HUES6 (cell line): ENCODE results near the gene RAB6B.

Experiments
- H3K27ac ChIP-seq: 2 replicates; pipeline ENCODE4 v1.7.0; 2013; ENCODE audit warnings: low read depth, mild to moderate bottlenecking, low read length, inconsistent platforms
- H3K27me3 ChIP-seq: 2 replicates; pipeline ENCODE4 v1.6.1; 2013; ENCODE audit warnings: low read length; ENCODE audit not compliant: control insufficient read depth, insufficient read depth
- H3K36me3 ChIP-seq: 2 replicates; pipeline ENCODE4 v1.6.1; 2013; ENCODE audit warnings: low read length; ENCODE audit not compliant: control insufficient read depth, insufficient read depth
- H3K4me1 ChIP-seq: 2 replicates; pipeline ENCODE4 v1.6.1; 2013; ENCODE audit warnings: low read length; ENCODE audit not compliant: control insufficient read depth, insufficient read depth
- H3K4me3 ChIP-seq: 2 replicates; pipeline ENCODE4 v1.5.1; 2013; ENCODE audit warnings: low read depth, low read length
- H3K9ac ChIP-seq: one replicate; pipeline ENCODE4 v1.6.1; 2013; ENCODE audit warnings: mild to moderate bottlenecking, low read length
- H3K9me3 ChIP-seq: 2 replicates; pipeline ENCODE4 v1.6.1; 2013; ENCODE audit warnings: low read depth, low read length; ENCODE audit not compliant: control insufficient read depth, insufficient read depth

RAB6B gene

DNA sequence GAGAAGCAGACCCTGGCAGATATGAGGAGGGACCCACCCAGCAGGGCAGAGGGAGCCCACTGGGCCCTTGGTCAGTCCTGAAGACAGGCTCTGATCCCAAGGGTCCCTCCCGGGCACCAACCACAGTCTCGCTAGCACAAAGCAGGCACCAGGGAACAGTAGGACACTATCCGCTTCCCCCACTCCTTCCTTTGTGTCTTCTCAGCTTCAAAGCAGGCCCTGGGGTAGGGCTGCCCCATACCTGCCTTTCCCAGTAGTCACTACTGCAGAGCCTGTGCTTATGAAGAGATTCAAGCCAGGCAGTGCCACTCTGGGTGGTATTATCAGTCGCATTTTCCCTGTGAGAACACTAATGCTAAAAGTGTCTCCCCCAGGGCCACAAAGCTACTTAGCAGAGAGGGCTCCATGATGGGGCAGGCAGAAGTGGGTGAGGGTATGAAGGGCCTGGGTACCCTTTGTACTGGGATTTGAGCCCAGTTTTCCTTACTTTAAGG lies 57.3 kb downstream of the RAB6B start:
- Histone ChIP-seq H3K9ac (no peak overlapping the region), H3K4me1 (no peaks in the 10 kb centered on the region), H3K27me3 (no peaks in the 10 kb centered on the region), H3K27ac (no peak overlapping the region), H3K4me3 (no peak overlapping the region), H3K9me3 (no peaks in the 10 kb centered on the region), H3K36me3 (peaks cover 6% of the 10 kb centered on the region; the same call in 1 of the 2 replicates)

DNA sequence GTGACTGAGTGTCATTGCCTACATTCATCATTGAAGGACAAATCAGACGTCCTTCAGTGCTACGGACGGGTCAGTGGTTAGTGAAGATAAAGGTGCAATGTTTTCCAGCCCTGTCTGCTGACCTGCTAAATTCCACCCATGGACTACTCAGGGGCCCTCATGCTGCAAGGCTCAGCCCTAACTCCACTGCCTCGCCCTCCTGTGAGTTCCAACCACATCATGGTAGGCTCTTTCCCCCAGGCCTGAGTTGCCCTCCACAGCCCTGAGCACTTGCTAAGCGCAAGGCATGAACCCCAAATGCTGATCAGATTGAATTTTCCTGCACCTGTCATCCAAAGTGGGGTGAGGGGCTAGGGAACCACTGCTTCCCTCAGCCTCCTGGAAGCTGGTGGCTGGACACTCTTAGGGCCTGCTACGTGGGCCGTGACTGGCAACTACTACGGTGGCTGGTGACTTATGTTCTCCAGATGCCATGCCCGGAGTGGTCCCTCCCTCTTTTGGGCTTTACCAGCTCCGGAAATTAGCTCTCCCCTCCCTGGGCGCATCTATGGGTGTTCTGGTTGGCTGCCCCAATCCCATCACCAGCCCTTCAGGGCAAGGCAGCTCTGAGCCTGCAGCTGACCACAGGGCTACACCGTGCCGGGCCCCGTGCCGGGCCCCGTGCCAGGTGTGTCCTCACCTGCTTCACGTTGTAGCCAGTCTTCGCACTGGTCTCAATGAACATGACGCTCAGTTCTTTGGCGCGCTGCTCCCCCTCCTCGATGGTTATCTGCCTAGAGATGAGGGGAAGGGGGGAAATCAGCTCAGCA lies 58.0 kb downstream of the RAB6B start:
- peaks cover 6% of the 10 kb centered on the region; the same call in 1 of the 2 replicates for H3K36me3 ChIP-seq
- H3K4me1 ChIP-seq: no peaks in the 10 kb centered on the region
- no peaks in the 10 kb centered on the region for H3K27me3 ChIP-seq
- H3K9me3 ChIP-seq: no peaks in the 10 kb centered on the region
- no peak overlapping the region for H3K4me3 ChIP-seq
- no peak overlapping the region for H3K27ac ChIP-seq
- H3K9ac ChIP-seq: no peak overlapping the region

DNA sequence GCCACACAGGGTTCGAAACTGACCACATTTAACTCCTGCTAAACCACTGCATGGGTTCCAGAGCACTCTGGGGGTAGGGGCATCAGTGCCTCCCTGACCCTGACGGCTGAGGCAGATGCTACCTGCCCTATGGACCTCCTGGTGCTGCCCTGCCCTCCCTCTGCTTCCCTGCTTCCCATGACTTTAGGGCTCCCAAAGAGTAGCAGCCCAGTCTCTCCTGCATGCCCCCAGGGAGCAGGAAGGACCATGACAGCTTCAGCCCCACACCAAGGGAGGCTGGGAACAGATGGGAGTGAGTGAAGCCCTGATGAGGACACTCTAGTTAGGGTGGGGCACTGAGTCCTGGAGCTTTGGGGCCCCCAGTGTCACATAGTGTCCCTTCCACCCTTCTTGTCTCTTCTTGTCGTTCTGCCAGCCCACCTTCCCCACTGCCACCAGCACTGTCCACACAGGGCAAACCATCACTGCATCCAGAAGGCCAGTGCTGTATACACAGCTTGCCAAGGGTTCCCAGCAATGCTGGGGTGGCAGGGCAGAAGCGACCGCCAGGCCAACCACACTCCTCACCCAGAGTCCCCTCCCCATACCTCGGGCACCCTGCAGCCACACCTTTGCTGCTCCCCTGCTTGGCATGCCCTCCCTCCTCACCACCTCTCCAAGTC lies 59.1 kb downstream of the RAB6B start:
- no peak overlapping the region for H3K27ac ChIP-seq
- peaks cover 6% of the 10 kb centered on the region; the same call in 1 of the 2 replicates for H3K36me3 ChIP-seq
- no peak overlapping the region for H3K4me3 ChIP-seq
- H3K27me3 ChIP-seq: no peaks in the 10 kb centered on the region
- no peak overlapping the region for H3K9ac ChIP-seq
- H3K9me3 ChIP-seq: no peaks in the 10 kb centered on the region
- H3K4me1 ChIP-seq: no peaks in the 10 kb centered on the region

DNA sequence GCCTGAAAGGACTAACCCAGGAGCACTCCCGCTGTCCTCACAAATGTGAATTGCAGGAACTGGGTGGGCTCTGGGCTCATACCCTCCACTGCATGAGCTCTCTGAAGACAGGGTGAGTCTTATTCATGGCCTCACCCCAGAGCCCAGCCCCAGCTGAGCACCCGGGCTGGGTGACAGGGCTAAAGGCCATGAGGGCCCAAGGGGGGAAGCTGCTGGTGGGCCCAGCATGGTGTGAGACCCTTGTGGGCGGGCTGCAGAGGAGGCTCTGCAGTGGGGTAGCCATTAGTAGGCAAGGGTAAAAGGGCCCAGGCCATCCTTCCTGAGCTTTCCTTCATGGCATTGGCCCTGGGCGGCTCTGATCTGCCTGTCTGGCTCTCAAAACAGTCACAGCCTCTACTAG lies 59.7 kb downstream of the RAB6B start:
- Histone ChIP-seq H3K4me1 (no peaks in the 10 kb centered on the region), H3K27ac (no peak overlapping the region), H3K27me3 (no peaks in the 10 kb centered on the region), H3K9me3 (no peaks in the 10 kb centered on the region), H3K36me3 (peaks cover 6% of the 10 kb centered on the region; the same call in 1 of the 2 replicates), H3K9ac (no peak overlapping the region), H3K4me3 (no peak overlapping the region)

DNA sequence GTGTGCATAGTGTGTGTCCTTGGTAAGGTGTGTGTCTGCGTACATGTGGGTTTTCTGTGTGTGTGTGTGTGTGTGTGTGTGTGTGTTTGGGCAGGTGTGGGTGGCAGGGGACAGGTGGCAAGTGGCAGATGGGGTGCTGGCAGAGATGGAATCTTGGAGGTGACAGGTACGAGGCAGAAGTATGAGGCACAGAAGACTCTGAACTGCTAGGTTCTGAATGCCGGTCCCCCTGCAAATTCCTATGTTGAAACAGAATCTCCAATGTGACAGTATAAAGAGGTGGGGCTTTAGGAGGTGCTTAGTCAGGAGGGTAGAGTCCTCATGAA lies 60.3 kb downstream of the RAB6B start:
- Histone ChIP-seq H3K9ac (no peak overlapping the region), H3K4me3 (no peak overlapping the region), H3K27me3 (no peaks in the 10 kb centered on the region), H3K27ac (no peak overlapping the region), H3K9me3 (no peaks in the 10 kb centered on the region), H3K4me1 (no peaks in the 10 kb centered on the region), H3K36me3 (peaks cover 6% of the 10 kb centered on the region; the same call in 1 of the 2 replicates)

DNA sequence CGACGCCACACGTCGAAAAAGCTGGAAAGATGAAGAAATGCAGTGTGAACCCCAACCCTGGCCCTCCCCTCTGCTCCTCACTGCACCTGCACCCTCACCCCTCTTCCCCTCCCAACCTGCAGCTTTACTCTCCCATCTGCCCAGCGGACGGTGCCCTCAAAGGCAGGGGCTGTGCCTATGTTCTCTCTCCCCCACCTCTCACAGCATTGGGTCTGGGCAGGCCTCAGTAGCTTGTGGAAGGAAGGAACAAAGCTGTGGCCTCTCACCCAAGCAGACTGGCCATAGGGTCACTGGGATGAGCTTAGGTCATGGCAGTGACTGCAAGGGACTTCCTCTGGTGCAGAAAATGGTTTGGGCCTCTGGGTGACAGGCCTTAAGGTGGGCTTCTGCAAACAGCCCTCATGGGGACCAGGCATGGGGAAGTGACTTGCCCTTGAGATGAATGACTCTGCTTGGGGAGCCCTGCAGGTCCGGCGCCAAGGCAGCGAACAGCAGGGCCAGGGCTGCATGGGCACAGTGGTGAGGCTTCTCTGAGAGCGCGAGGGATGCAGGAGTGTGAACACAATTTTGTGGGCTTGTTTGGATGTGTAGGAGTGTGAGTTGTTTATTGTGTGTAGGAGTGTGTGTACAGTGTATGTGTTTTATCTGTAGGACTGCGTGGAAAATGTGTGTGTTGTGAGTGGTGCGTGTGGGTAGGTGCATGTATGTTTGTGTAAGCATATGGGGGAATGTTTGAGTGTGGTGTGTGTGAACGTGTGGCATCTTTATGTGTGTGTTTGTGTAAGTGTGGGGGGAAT lies 60.9 kb downstream of the RAB6B start:
- H3K4me1 ChIP-seq: no peaks in the 10 kb centered on the region
- no peak overlapping the region for H3K4me3 ChIP-seq
- H3K27ac ChIP-seq: no peak overlapping the region
- no peak overlapping the region for H3K9ac ChIP-seq
- H3K9me3 ChIP-seq: no peaks in the 10 kb centered on the region
- no peaks in the 10 kb centered on the region for H3K27me3 ChIP-seq
- H3K36me3 ChIP-seq: peaks cover 6% of the 10 kb centered on the region; the same call in 1 of the 2 replicates

DNA sequence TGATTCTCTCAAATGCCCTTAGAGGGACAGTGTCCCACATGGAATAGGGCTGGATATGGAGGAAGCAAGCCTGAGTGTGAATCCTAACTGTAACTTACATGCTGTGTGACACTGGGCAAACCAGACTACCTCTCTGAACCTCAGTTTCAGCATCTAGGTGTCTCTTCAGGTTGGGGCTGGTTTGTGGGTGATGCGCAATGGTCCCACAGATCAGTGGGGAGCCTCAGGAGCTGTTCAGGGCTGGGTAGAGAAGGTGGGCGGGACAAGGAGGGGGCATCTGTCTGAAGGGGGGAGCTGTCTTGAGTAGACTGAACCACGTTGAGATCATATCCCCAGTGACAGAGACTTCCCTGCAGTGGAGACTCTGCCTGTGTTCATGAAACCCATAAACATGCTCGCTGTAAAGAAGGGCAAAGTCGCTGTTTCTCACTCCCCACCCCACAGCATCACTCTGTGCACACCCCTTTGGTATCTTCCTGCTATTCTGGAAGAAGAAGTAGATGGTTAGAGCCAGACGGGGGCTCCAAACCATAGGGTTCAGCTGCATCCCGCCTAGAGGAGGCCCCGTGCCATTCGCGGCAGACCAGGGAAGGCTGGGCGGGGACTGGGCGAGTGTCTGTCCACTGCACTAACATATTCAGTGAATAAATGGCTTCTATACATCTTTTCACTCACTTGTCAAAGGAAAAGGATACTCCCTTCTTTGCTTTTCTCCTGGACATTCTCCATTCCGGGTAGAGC lies 61.6 kb downstream of the RAB6B start:
- H3K4me3 ChIP-seq: no peak overlapping the region
- no peaks in the 10 kb centered on the region for H3K9me3 ChIP-seq
- H3K36me3 ChIP-seq: peaks cover 2% of the 10 kb centered on the region; the same call in 1 of the 2 replicates
- no peaks in the 10 kb centered on the region for H3K4me1 ChIP-seq
- H3K27me3 ChIP-seq: no peaks in the 10 kb centered on the region
- no peak overlapping the region for H3K9ac ChIP-seq
- no peak overlapping the region for H3K27ac ChIP-seq

DNA sequence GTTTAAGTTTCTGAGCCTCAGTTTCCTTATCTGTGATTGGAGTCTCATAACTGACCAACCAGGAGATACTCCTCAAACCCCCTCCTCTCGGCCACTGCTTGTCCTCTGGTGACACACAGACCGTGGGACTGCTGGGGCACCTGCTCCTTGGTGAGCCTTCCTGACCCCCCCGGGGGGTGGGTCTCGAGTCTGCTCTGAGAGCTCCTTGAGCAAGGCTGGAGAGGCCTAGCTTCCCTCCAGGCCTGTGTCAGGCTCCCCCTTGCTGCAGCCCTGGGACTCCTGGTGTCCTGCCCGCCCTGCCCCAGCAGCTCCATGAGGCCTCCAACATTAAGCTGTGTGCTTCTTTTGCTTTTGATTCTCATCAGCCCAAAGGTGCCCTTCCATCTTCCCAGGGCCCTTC lies 62.4 kb downstream of the RAB6B start:
- no peak overlapping the region for H3K4me3 ChIP-seq
- H3K27ac ChIP-seq: no peak overlapping the region
- no peak overlapping the region for H3K9ac ChIP-seq
- H3K9me3 ChIP-seq: no peaks in the 10 kb centered on the region
- no peaks in the 10 kb centered on the region for H3K4me1 ChIP-seq
- no peaks in the 10 kb centered on the region for H3K36me3 ChIP-seq
- no peaks in the 10 kb centered on the region for H3K27me3 ChIP-seq

DNA sequence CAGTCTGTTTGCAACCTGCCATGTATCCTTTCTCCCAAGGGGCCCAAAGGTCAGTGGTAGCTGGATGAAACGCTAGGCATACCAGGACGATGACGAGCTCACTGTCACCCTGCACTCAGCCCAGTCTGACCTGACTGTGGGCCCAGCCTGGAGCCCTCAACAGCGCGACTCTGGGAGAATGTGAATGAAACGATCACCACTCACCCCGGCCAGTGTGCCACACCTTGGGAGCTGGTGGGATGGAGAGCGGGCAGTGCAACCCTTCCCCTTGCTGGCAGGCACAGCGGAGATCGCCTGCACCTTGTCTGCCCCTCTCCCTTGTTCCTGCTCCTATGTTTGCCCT lies 62.9 kb downstream of the RAB6B start:
- no peak overlapping the region for H3K9ac ChIP-seq
- no peak overlapping the region for H3K4me3 ChIP-seq

DNA sequence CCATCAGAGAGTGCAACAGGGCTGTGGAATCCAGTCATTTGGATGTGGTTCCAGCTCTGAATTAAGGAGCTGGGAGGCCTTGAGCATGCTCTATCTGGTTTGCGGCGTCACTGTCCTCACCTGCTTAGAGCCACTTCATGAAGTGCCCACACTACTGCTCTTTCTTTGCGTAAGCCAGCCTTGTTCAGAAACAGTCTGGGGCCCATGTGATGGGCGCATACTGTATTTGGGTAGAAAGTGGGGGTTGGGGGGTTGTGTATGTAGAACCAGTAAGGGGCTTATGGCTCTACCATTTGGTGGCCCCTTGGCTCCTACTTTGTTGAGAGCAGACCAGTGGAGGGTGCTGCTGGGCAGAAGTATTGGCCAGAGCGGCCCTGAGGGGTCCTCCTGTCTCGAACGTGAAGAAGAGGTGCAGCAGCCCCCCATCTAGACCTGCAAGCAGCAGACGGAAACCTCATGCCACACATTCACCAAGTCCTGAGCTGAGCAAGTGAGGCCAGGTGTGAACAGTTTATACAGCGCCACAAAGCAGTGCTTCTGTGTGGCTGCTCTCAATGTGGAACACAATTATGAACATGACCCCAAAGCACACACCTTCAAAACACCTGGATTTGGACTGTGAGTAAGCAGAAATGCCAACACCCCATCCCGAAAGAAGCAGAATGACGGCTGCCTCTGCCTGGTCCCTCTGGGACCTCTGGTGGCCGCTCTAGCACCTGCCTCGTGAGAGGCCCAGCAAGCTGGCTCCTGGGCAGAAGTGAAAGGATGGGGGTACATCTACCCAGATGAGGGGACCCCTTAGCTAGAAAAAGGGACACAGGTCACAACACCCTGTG lies 63.5 kb downstream of the RAB6B start:
- no peak overlapping the region for H3K9ac ChIP-seq
- H3K36me3 ChIP-seq: no peaks in the 10 kb centered on the region
- H3K4me3 ChIP-seq: no peak overlapping the region
- H3K4me1 ChIP-seq: no peaks in the 10 kb centered on the region
- H3K9me3 ChIP-seq: no peaks in the 10 kb centered on the region
- H3K27ac ChIP-seq: no peak overlapping the region
- no peaks in the 10 kb centered on the region for H3K27me3 ChIP-seq

More for the DNA sequence above, 62.9 kb downstream of the RAB6B start:
- H3K27ac ChIP-seq: no peak overlapping the region
- no peaks in the 10 kb centered on the region for H3K36me3 ChIP-seq
- H3K4me1 ChIP-seq: no peaks in the 10 kb centered on the region
- no peaks in the 10 kb centered on the region for H3K9me3 ChIP-seq
- H3K27me3 ChIP-seq: no peaks in the 10 kb centered on the region
